ENCODE data around the gene TFAP2B. TPM values are rescaled to one million over a fixed set of nuclear protein-coding genes. Genes with fewer than 3 reads are reported as not detected.

TFAP2B gene
- total RNA-seq, 1 experiment from 2014 or later = not detected

DNA sequence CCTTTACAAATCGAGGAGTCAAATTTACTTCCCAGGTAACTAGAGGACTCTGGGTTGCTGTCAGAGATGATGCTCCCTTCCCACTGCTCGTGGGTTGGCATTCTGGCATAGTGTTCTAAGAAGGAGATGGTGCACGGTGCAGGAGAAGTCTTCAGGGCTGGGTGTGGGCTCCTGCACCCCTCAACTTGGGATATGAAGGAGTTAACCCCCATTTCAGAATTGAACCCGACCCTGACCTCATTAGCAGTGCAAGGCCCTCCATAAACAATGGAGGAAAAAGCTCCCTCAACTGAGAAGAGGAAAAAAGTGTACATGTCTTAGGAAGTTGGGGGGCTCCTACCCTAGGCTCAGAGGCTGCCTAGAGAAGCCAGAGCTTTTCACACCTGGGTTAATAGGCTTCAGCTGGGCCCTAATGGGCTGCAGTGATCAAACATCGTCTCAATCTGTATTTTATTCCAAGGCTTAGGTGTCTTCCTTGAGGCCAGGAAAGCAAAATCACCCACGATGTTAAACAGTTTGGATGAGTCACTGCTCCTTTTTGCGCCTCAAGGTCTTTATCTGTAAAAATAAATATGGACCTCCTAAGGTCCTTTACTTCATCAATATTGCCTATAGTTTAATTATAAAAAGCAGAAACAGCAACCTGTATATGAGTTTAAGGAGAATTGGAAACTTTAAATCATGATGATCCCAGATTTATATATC is 29.4 kb downstream of the TFAP2B start:
- H3K36me3 ChIP-seq = no peaks in the 10 kb centered on the region
- peaks cover 85% of the 10 kb centered on the region for H3K27me3 ChIP-seq (replicated peaks)
- H3K9me3 ChIP-seq (replicated peaks) = no peaks in the 10 kb centered on the region
- H3K27ac ChIP-seq = no peak overlapping the region
- H3K4me1 ChIP-seq (replicated peaks) = no peaks in the 10 kb centered on the region
- DNase-seq (ENCODE audit: low read depth in 1 of 2, low spot score in 2 of 2) = no peak
- H3K4me3 ChIP-seq = no peak overlapping the region

DNA sequence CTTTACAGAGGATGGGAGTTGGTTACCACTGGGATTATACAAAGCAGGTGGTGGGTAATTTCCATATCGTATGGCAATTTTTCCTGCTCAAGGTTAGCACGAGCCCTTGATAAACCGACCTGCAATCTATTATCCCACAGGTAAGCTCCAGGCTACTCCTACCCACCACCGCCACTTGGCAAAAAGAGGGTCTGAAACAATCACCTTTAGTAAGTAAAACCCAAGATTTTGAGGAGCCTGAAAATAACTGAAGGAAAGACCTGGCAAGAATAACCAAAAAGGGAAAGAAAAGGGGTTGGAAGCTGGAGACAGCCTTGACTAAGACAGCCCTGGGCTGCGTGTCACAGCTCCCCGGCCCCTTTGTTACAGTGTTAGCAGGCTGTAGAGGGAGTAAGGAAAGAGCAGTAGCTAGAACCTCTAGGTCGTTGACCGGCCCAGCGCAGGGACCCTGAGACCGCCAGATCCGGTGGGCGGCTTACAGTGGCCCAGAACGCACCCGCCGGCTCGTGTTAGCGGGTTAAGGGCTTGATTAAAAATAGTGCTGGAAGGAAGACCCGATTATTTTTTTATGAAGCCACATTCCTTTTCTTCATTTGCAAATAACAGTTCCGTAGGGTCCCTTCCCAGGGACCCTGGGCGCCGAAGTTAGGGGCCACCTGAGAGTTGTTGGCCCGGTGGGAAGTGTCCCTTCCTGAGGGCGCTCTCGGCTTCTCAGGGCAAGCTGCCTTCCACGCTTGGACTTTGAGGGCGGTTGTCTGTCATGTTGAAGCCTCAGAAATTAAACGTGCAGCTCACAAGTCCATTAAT is 30.5 kb downstream of the TFAP2B start:
- no peaks in the 10 kb centered on the region for H3K36me3 ChIP-seq
- H3K9me3 ChIP-seq (replicated peaks) = no peaks in the 10 kb centered on the region
- no peak for DNase-seq (ENCODE audit: low read depth in 1 of 2, low spot score in 2 of 2)
- no peak overlapping the region for H3K4me3 ChIP-seq
- H3K27ac ChIP-seq = no peak overlapping the region
- no peaks in the 10 kb centered on the region for H3K4me1 ChIP-seq (replicated peaks)
- H3K27me3 ChIP-seq (replicated peaks) = peaks cover 81% of the 10 kb centered on the region

DNA sequence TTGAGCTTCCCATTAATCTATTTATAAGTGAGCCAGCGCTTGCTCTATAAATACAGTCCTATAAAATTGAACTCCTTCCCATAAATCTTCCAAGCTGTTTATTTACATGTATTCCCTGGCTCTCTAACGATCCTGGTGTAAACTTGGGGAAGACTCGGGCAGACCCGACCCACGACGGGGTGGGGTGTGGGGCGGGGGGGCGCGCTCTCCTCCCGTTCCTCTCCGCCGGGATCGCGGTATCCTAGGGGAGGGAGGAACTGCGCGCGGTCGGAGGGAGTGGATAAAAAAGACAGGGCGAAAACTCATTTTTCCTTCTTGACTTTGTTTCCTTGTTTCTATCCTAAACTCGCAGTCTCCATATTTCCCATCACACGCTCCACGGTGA is 31.1 kb downstream of the TFAP2B start:
- no peak for DNase-seq (ENCODE audit: low read depth in 1 of 2, low spot score in 2 of 2)
- Histone ChIP-seq H3K27me3 (replicated peaks) (peaks cover 75% of the 10 kb centered on the region), H3K27ac (no peak overlapping the region), H3K4me1 (replicated peaks) (no peaks in the 10 kb centered on the region), H3K9me3 (replicated peaks) (no peaks in the 10 kb centered on the region), H3K36me3 (no peaks in the 10 kb centered on the region), H3K4me3 (no peak overlapping the region)

DNA sequence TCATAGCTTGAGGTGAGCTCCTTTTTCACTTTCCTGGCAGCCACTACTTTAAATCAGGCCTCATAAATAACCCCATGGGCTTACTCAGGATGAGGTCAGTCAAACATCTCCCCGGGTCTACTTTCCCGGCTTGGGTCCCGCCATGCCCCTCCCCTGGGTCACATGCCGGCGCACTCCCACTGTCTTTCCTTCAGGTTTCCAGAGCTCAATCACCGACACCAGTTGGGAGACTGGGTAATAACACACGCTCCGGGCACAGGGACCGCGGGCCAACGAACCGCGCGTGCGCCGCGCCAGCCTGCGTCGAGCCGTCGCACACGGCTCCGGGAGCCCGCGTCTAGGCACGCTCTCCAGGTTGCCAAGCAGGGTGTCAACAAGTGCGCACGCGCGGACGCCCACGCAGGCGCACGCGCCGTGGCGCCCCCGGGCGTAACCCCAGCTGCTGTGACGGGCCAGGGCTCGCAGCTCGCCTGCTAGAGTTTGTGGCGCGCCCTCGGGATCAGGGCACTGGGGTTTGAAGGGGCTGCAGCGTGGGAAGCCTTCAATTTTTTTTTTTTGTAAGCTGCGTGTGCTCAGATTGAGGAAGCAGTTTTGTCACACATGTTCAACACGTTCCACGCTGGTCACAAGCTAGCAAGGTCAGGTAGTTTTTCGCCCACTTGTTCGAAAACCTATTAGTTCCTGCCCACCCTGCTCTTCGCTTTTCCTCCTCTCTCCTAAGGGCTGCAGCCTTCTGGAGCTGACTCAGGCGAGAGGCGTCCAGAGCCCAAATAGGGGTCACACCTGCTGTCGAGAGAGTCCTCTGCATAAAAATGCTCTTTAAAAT is 31.8 kb downstream of the TFAP2B start:
- H3K4me3 ChIP-seq = no peak overlapping the region
- DNase-seq (ENCODE audit: low read depth in 1 of 2, low spot score in 2 of 2) = no peak
- H3K4me1 ChIP-seq (replicated peaks) = no peaks in the 10 kb centered on the region
- no peak overlapping the region for H3K27ac ChIP-seq
- no peaks in the 10 kb centered on the region for H3K9me3 ChIP-seq (replicated peaks)
- no peaks in the 10 kb centered on the region for H3K36me3 ChIP-seq
- H3K27me3 ChIP-seq (replicated peaks) = peaks cover 70% of the 10 kb centered on the region

DNA sequence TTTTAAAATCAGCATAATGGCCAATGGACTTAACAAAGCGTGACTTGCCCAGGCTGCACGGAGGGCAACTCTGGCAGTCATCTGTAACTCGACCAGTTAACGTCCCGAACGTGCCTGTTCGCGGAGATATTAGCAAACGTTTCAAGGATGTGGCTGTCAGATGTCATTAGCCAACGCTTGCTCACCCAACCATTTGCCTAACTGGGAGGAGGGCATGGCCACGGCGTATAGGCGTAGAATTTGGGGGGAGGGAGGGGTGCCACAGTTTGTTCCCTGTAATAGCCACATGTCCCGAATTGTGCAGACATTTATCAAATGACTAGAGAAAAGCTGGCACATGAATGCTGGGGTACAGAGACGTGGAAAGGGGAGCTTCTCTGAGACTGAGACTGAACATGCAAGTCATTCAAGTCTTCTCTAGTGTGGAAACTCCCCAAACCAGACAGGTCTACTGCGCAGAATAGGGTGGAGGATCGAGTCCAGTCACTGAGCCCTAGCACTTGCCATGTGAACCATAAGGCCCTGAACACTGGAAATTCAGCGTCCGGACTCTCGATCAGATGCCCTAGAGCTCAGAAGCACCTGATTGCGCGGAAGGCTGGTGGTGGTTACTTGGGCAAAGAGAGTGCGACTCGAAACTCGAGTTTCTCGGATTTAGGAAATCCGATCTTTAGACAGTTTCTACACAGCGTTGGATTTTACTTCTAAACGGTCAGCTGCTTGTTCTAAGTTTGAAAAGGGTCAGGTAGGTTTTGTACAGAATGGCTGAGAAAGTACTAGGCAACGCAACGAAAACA is 32.6 kb downstream of the TFAP2B start:
- Histone ChIP-seq H3K4me3 (no peak overlapping the region), H3K4me1 (replicated peaks) (no peaks in the 10 kb centered on the region), H3K27ac (no peak overlapping the region), H3K9me3 (replicated peaks) (no peaks in the 10 kb centered on the region), H3K36me3 (no peaks in the 10 kb centered on the region), H3K27me3 (replicated peaks) (peaks cover 62% of the 10 kb centered on the region)
- no peak for DNase-seq (ENCODE audit: low read depth in 1 of 2, low spot score in 2 of 2)

DNA sequence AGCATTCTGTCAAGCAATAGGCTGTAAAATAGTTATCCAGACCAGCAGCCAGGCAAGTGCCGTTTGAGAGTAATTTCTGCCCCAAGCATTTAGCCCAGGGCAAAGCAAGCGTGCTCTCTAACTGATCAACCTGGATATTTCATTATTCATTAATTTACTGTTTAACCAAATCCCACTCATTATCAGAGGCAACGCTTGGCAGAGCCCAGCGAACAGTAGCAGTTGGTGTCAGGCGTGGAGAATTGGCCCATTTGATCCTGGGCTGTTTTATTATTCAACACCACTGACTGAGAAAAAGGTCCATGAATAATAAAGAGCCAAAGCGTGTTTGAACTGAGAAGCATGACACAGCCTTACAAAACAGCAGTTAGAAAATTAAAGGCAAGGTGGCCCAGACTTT is 35.3 kb downstream of the TFAP2B start:
- Histone ChIP-seq H3K4me1 (replicated peaks) (no peaks in the 10 kb centered on the region), H3K4me3 (no peak overlapping the region), H3K27me3 (replicated peaks) (peaks cover 36% of the 10 kb centered on the region), H3K27ac (no peak overlapping the region), H3K36me3 (no peaks in the 10 kb centered on the region), H3K9me3 (replicated peaks) (no peaks in the 10 kb centered on the region)
- no peak for DNase-seq (ENCODE audit: low read depth in 1 of 2, low spot score in 2 of 2)

DNA sequence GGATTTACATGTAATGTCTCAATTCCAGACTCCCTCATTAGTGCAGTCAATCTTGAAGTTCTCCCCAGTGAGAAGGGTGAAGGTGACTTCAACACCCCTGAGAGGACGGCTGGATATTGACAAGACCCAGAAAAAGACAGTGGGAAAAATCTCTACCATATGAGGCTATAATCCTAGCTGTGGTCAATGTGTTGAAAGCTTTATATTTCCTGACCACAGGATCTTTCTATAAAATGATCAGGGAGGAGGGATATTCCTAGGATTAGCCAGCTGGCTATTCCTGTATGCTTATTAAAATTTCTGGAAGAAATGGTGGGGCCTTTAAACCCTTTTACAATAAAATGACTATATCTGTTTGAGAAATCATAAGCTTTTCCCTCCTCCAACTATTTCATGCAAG is 43.0 kb downstream of the TFAP2B start:
- no peak overlapping the region for H3K27ac ChIP-seq
- no peaks in the 10 kb centered on the region for H3K36me3 ChIP-seq
- no peak for DNase-seq (ENCODE audit: low read depth in 1 of 2, low spot score in 2 of 2)
- H3K4me3 ChIP-seq = no peak overlapping the region
- no peaks in the 10 kb centered on the region for H3K9me3 ChIP-seq (replicated peaks)
- no peaks in the 10 kb centered on the region for H3K4me1 ChIP-seq (replicated peaks)
- H3K27me3 ChIP-seq (replicated peaks) = no peaks in the 10 kb centered on the region

DNA sequence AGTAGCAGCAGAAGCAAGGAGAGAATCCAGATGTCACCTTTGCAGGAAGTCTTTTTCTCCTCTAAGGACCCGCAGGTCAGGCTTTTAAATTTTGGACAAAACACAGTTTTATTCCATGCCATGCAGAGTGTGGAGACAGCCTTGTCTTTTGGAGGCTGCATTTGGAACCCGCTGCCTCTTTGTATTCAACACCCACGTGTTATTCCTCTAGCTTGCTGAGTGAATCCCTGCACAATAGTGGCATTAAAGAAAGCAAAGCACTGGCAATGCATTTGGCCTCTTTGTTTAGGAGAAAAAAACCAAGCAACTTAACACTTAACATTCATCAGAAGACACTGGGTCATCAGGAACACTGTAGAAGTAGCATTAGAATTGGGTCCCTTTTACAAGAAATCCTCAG is 43.5 kb downstream of the TFAP2B start:
- H3K27me3 ChIP-seq (replicated peaks) = no peaks in the 10 kb centered on the region
- no peak overlapping the region for H3K27ac ChIP-seq
- DNase-seq (ENCODE audit: low read depth in 1 of 2, low spot score in 2 of 2) = no peak
- no peaks in the 10 kb centered on the region for H3K4me1 ChIP-seq (replicated peaks)
- no peaks in the 10 kb centered on the region for H3K36me3 ChIP-seq
- no peak overlapping the region for H3K4me3 ChIP-seq
- no peaks in the 10 kb centered on the region for H3K9me3 ChIP-seq (replicated peaks)

DNA sequence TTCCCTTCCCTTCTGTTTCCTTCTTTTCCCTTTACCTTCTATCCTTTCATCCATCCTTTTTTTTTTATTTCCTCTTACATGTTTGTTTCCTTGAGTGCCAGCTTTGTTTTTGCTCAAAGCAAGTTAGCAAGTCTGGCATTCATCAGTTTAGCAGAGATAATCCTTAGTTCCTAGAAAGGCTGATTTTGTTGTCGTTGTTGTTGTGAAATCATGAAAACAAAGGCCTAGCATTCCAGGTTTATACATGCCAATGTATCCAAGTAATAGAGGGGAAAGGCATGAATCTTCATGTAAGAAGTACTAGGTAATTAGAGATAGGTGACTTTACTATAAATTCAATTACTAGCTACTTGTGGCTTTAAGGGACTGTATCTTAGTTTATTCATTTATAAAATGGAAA is 45.9 kb downstream of the TFAP2B start:
- H3K36me3 ChIP-seq = no peaks in the 10 kb centered on the region
- no peak for DNase-seq (ENCODE audit: low read depth in 1 of 2, low spot score in 2 of 2)
- no peaks in the 10 kb centered on the region for H3K27me3 ChIP-seq (replicated peaks)
- no peak overlapping the region for H3K4me3 ChIP-seq
- no peaks in the 10 kb centered on the region for H3K4me1 ChIP-seq (replicated peaks)
- H3K9me3 ChIP-seq (replicated peaks) = no peaks in the 10 kb centered on the region
- no peak overlapping the region for H3K27ac ChIP-seq

DNA sequence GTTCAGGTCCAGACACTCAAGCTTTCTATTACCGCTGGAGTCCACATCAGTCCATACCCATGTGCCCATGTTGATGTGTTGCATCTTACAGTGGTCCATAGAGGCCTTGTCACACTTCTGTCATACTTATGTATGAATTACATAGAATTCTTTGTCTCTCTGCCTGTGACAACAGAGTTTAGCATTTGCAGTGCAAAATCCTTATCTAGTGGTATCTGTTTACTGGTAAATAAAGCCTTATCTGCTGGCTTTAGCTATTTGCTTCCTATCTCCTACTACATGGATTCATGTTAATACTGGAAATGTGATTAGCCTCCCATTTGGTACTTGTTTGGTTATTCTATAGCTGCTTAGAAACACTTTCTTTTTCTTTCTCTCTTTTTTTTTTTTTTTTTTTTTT is 49.8 kb downstream of the TFAP2B start:
- Histone ChIP-seq H3K27ac (no peak overlapping the region), H3K27me3 (replicated peaks) (no peaks in the 10 kb centered on the region), H3K4me1 (replicated peaks) (no peaks in the 10 kb centered on the region), H3K9me3 (replicated peaks) (no peaks in the 10 kb centered on the region), H3K36me3 (no peaks in the 10 kb centered on the region), H3K4me3 (no peak overlapping the region)
- no peak for DNase-seq (ENCODE audit: low read depth in 1 of 2, low spot score in 2 of 2)

DNA sequence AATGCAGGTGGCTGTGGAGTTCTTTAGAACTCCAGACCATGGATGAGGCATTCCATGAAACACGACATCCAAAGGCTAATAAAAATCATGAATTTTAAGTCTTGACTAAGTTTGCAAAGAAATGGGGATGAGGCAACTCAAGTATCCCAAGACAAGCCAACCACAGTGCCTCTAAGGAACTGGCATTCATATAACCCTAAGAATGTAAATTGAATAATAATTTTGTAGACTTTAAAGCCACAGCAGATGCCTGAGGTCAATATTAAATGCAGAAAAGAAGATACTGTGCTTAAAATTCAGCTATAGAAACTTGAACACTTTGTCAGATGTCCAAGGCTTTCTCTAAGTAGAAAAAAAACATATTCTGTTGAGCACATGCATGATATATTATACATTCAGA is 54.5 kb downstream of the TFAP2B start:
- no peaks in the 10 kb centered on the region for H3K36me3 ChIP-seq
- H3K9me3 ChIP-seq (replicated peaks) = no peaks in the 10 kb centered on the region
- 0 out of 2 replicates have a peak, but pooled peaks cover 7% of the 10 kb centered on the region for H3K27me3 ChIP-seq (replicated peaks)
- no peak overlapping the region for H3K27ac ChIP-seq
- DNase-seq (ENCODE audit: low read depth in 1 of 2, low spot score in 2 of 2) = no peak
- H3K4me1 ChIP-seq (replicated peaks) = no peaks in the 10 kb centered on the region
- H3K4me3 ChIP-seq = no peak overlapping the region

DNA sequence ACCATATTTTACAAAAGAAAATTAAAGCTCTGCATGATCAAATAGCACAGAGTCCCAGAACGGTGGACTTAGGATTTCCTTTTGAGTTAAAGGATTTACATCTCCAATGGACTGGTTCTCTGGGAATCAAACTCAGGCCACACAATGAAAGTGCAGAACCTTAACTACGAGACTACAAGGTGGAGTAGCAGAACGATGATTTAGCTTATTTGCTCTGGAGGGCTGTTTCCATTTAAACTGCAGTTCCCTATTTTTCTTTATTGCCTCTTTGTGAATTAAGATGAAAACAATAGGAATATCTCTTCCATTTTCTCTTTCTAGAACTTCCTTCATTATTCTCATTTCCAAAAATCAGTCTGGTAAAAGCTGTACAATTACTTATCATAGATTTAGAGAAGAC is 65.7 kb downstream of the TFAP2B start:
- Histone ChIP-seq H3K27ac (no peak overlapping the region), H3K9me3 (replicated peaks) (no peaks in the 10 kb centered on the region), H3K36me3 (no peaks in the 10 kb centered on the region), H3K4me1 (replicated peaks) (no peaks in the 10 kb centered on the region), H3K4me3 (no peak overlapping the region), H3K27me3 (replicated peaks) (no peaks in the 10 kb centered on the region)
- DNase-seq (ENCODE audit: low read depth in 1 of 2, low spot score in 2 of 2) = no peak

DNA sequence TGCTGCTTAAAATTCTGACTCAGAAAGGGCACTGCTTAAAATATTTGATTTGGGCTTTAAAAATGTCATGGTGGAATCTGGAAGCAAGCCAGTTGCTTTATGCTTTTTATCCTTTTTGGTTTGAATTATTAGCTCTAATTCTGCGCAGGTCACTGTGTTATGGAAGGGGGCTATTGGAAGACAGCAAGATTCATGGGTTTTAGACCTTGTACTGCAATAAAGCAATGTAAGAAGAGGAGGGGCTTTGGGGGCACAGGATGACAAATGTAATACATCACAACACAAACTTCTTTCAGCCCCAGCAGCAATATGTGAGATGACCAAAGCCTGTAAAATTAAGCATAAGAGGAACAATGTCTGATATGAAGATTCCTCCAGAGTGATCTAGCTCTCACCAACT is 68.4 kb downstream of the TFAP2B start:
- H3K4me3 ChIP-seq = no peak overlapping the region
- no peaks in the 10 kb centered on the region for H3K9me3 ChIP-seq (replicated peaks)
- no peaks in the 10 kb centered on the region for H3K4me1 ChIP-seq (replicated peaks)
- H3K27ac ChIP-seq = no peak overlapping the region
- DNase-seq (ENCODE audit: low read depth in 1 of 2, low spot score in 2 of 2) = no peak
- H3K36me3 ChIP-seq = no peaks in the 10 kb centered on the region
- H3K27me3 ChIP-seq (replicated peaks) = no peaks in the 10 kb centered on the region

All from SJSA1 (cell line).